NCI-H774 (cell line): ENCODE data around the gene TVP23B.
"Not testable (repeated sequence)": the region's sequence is repeated elsewhere in the genome, so short reads cannot be mapped to it uniquely, and the experiment has no call there.

ENCODE experiments used
- DNase-seq: peaks from one replicate; lab custom pipeline; 2025; lab: John Stamatoyannopoulos, UW

Gene TVP23B

DNA sequence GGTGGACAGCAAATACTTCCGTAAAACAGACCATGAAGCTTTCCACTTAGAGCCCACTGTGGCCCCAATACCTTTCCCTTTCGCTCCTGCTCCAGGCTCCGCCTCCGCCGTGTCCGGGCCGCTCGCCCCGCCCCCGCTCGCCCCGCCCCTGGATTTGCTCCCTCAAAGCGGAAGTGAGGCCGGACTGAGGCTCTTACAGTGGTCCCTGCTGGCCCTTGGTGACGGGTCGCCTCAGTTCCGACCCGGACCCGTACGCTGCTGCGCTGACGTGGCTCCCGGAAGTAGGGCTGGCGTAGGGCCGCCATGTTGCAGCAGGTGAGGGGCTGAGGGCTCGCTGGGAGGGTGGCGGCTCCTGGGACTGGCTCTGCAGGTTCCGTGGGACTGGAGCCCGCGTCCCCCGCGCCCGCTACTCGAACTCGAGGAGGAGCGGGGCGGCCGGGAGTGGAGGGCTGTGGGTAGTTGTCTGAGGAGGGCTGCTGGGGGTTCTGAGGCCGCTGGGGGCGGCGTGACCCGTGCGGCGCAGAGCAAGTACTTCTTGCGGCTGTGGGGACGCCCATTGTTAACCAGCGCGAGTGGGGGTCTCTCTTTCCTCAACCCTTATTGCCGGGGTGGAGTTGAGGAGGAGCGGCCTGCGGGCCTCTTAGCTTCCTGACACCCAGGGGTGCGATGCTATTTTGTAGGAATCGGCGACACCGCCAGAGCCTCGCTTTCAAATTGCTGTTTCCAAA, at the start of gene TVP23B:
Gene TVP23B, plus strand, starts transcription at position 193 of the 728 bp plus-strand sequence. Its CDS starts 111 bp downstream, at position 304.
- DNase-seq, result peak; percentile 75

DNA sequence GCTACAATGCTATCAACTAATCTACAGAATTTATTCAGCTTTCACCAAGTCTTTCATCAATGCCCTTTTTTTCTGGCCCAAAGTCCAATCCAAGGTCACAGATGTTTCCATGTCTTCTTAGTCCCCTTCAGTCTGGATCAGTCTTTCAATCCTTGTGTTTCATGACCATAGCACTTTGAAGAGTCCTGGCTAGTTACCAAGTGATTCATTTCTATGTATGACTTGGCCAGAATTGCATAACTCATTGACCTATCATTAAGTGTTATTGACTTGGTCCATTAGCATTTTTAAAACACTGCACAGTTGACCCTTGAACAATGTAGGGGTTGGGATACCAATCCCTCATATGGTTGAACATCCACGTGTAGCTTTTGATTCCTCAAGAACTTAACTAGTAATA, 48.5 kb upstream of the TVP23B start:
- not testable (repeated sequence) for DNase-seq

DNA sequence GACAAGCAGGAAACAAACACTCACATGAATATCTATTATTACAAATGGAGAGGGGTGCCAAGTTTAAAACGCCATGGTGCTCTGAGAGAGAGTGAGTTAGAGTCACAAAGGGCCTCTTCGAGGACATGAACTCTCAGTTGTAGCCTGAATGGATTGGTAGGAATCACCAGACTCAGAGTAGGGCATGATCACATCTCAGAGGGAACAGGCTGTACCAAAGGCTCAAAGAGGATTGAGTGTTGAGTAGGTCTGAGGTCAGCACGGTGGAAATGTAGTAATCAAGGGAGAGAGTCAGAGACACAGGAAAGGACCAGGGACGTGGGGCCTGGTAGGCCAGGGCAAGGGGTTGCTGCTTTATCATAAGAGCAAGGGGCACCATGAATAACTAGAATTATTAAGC, 47.6 kb upstream of the TVP23B start:
- DNase-seq, result not testable (repeated sequence)

DNA sequence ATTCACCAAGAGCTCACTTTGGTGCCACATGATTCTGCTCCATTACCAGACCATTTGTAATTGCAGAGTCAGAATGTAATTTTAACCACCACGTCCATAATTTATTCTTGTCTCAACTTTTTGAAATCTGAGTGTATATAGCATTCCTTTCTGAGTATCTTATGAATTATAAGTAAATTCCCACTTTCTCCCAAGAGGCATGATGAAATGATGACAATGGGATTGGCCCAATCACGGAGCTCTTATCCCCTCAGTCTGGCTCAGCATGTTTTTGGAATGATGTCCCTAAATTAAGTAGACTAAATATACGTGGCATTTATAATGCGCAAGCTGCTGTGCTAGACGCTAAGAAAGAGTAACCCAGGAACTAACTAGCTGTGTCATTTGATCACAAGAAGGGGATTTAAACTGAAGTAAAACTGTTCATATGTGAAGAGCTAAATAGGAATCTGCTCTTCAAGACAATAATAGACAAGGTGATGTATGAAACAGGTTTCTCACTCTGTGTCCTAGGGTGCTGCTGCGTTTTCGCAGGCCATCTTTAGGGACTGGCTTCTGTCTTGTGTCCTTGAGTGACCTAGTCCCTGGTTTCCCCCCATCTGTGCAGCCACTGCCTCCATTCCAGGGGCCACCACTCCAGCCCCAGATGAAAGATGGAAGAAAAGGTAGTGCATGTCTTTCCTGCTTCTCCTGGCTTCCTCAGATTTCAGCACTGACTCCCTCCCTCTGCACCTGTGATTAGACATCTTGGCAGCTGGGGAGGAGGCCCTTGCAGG, 41.2 kb upstream of the TVP23B start:
- DNase-seq, result not testable (repeated sequence)

DNA sequence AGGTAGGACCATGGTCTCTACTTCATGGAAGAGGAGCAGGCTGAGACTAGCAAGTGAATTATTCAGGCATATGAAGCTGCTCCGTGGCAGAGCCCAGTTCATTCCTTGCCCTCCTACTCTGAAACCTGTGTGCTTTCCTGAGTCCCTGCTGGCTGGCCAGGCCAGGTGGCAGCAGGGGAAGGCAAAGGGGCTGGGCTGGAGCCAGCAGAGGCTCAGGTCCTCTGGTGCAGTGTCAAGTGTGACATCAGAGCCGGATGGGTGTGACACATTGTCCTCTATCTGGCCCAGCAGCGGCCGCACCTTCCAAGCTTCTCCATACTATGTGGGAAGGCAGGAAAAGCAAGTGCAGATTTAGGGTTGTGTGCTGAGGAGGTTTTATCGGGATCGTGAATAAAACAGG, 39.8 kb upstream of the TVP23B start:
- not testable (repeated sequence) for DNase-seq

DNA sequence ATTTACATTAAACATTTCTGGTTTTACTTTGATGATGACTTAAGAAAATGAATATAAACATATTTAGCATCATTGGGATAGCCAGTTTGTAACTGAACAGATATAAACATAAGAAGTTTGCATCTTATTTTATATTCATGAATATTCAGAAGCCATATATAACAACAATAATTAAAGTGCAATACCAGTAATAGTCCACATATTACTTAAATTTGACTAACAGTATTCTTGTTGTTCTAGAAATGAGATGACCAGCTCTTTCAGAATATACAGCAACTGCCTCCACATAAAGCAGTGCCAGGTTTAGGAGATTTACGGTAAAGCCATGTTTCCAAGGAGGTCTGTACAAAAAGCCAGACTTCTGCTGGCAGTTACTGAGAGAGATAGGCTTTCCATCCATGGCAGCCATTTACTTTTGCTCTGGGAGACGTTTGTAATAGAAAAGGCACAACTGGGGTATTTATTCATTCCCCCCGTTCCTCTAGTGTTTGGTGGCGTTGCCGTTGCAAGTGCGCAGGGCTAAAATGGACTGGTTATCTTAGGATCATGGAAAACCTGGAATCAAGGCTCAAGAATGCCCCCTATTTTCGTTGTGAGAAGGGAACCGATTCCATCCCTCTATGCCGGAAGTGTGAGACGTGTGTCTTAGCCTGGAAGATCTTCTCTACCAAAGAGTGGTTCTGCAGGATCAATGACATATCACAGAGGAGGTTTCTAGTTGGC, 37.1 kb upstream of the TVP23B start, which contains the start of gene FBXW10:
Gene FBXW10, plus strand, starts transcription at position 356 of the 723 bp plus-strand sequence. Its CDS starts 191 bp downstream, at position 547.
- not testable (repeated sequence) for DNase-seq

DNA sequence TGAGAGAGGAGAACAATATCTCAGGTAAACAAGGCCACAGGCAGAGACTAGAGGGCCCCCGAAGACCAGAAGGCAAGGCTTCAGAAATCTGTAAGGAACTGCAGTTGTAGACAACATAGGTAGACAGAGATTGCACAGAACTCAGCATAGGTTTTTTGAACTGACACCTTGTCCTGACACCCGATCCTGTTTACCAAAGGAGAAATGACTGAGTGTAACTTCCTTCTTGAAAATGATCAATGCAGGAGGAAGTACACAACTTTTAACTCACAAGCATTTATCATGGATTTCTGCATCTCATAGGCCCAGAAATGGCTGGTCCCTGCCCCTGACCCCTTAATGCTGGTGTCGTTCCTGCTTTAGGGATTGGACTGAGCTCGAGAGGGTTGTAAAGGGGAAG, 36.3 kb upstream of the TVP23B start:
- DNase-seq, result not testable (repeated sequence)

DNA sequence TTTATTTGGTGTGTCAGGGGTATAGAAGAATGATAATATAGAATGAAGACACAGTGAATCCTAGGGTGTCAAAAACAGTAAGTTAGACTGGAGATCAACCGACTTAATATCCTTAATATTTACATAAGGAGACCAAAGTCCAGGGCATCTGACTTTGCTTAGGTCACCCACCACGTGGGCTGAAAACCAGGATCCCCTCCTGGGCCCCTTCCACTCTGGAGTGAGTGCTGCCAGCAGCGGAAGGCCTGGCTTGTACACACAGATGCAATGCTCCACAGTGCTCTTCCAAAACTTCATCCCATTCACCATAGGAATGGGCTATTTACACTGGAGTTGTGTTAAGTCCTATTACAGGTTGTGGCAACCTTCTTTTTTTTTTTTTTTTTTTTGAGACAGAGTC, 34.4 kb upstream of the TVP23B start:
- DNase-seq, result not testable (repeated sequence)

DNA sequence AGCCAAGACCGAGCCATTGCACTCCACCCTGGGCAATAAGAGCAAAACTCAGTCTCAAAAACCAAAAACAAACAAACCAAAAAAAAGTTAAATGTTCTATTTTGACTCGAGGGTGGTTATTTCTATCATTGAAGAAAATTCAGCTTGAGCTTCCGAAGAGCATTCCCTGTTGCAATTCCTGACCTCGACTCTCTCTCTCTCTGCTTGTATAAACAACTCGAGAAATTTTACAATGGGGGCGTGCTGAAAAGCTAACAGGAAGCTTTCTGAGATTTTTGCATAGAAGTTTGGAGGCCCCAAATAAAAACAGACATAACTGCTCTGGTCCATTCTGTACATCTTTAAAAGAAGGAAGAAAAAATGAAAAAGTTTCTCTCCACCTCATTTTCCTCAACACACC, 33.5 kb upstream of the TVP23B start:
- not testable (repeated sequence) for DNase-seq

DNA sequence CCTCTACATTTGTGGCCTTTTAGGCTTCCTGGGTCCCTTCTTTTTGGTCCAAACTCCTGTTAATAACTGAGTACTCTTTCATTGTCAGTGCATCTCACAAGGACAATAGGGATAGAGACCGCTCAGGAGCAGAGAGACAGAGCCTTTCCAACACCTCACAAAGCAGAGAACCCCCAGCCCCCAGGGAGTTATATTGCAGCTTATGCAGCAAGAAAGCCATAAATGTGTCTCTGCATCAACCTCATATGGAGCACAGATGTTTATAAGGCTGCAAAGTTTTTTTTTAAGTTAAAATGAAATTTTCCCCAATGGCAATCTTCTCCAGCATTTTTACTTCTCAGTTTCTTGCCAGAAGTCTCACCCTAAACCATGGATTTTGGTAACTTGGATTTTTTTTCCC, 30.7 kb upstream of the TVP23B start:
- DNase-seq, result not testable (repeated sequence)

DNA sequence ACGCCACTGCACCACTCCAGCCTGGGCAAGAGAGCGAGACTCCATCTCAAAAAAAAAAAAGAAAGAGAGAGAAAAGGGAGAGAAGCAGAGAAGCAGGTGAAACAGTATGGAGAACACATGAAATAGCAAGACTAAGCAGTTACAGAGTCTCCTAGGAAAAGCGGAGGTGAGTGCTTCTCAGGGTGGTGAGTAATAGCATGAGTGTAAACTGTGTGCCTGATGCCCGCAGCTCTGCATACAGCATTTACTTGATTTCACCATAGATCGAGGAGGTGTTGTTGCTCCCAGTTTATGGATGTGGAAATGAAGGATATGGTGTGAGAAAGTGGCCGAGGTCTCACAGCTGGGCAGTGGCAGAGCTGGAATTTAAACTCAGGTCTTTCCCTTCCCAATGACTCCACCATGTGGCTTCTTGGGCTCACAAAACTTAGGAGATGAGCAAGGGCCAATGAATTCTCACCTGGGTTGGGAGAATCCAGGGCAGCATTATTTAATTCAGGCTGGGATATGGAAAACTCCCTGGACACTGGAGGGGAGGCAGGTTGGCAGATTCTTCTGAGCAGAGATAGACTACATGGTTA, 27.1 kb upstream of the TVP23B start:
- DNase-seq, result not testable (repeated sequence)

DNA sequence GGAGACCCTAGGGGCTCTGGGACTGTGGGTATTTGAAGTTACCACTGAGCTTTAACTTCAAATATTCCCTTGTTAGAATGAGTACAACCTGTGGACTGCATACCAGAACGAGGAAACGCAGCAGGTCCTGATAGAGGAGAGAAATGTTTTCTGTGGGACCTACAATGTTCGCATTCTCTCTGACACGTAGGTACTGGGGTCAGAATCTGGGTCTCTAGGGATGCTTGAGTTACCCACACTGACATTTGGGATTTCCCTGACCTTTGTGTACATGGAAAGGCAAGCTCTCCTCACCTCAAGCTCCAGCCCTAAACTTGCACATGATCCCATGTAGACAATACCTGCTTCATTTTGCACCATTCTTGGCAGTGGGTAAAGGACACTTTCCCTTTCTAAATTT, 25.0 kb upstream of the TVP23B start:
- DNase-seq, result not testable (repeated sequence)

DNA sequence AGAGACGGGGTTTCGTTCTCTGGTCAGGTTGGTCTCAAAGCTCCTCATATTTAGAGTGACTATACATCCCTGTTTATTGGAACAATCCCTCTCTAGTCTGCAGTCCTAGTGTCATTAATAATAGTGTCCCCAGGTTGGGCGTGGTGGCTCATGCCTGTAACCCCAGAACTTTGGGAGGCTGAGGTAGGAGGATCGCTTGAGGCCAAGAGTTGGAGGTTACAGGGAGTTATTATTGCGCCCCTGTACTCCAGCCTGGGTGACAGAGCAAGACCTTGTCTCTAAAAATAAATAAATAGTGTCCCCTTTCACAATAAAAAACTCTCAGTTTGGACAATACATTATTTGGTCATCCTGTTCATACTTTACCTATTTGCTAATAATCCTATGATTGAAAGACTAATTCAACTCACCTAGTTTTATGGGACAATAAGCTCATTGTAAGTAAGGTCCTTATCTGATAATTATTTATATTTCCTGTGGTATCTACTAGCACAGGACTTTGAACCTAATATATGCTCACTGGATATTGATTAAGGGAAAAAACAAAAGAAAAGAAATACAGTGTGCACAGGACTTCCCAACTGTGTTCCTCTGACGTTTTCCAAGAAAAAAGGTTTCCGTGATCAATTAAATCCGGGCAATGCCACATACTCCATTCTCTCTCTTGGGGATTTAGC, 23.5 kb upstream of the TVP23B start:
- DNase-seq, result not testable (repeated sequence)

DNA sequence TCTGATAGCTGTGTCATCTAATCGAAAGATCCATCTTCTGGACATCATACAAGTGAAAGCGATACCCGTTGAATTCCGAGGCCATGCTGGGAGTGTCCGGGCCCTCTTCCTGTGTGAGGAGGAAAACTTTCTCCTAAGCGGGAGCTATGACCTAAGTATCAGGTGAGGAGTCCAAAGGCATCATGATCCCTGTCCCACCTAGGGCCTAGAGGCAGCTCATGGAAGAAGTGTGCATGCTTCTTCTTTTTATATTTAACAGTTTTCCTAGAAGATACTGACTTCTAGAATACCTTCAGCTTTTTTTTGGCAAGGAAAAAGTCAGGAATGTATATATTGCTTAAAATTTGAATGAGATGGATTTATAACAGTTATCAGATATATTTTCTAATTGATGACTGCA, 22.6 kb upstream of the TVP23B start:
- not testable (repeated sequence) for DNase-seq

DNA sequence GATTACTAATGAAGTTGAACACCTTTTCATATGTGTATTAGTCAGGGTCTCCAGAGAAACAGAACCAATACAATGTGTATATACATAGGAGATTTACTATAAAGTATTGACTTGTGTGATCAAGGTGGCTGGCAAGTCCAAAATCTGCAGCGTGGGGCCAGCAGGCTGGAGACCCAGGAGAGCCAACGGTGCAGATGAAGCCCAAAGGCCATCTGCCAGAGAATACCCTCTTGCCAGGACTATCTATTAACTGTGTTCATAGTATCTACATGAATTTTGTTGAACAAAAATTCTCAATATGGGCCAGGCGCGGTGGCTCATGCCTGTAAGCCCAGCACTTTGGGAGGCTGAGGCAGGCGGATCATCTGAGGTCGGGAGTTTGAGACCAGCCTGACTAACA, 20.8 kb upstream of the TVP23B start:
- DNase-seq, result not testable (repeated sequence)

DNA sequence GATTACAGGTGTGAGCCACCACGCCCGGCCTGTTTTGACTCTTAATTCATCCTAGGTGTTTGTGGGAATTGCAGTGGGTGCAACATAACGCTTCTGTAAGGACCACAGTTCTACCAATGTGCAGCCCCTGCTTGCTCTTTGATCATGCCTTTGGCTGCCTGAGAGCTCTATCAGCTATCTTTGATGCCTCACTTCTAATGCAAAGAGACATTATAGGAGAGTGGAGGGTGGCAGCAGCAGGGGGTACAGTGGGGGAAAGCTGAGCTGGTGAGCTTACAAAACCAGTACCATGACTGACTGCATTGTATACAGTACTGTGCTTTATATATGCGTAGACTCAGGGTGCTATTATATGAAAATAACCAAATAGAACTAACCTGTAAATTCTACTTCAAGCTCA, 10.4 kb upstream of the TVP23B start:
- DNase-seq, result not testable (repeated sequence)

DNA sequence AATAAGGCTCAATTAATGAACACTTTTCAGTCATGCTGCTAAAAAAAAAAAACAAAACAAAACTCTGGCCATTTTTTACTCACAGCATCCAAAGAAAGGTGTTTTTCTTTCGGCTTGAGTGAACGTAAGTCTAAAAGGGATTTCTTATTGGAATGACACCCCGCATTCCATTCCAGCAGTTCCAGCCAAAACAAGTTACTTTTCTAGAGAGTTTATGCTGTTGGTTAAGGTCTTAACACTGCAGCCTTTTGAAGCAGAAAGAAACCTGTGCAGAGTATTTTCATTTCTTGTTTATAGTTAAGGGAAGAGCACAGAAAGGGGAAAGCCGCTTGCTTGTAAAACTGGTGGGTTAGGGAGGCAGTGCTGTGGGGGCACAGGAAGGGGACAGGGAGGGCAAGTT, 9.9 kb upstream of the TVP23B start:
- not testable (repeated sequence) for DNase-seq

DNA sequence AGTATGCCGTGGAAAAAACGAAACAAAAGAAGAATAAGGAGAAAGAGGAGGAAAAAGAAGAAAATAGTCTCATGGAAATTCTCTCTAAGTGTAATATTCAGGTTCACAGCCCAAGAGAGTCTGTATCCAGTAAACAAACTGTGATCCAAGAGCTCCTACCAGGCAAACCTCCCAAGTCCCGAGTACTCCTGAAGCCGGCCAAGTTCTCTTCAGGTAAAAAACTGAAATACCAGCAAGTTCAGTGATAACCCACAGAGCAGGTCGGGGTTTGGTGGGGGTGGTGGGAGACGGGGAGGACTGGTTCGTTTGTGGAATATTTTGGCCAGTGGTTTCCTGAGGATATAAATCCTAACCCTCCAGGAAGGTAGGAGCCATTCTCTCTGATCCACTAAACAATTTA, 8.5 kb upstream of the TVP23B start:
- no peak for DNase-seq

DNA sequence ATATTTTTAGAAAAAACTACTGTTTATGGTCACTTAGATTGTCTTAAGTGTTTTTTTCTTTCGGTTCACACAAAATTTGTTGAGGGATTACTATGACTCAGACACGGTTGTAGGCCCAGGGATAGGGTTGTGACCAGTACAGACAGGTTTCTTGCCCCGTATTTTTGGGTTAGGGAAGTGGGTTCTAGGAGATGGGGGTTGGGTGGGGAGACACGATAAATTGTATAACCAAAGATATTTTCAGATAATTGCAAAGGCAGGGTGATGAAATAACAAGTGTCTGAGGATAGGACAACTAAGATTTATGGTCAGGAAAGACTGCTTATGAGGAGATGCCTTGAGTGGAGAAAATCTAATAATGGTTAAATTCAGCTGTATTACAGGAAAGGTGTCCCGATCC, 822 bp downstream of the TVP23B start:
- not testable (repeated sequence) for DNase-seq

DNA sequence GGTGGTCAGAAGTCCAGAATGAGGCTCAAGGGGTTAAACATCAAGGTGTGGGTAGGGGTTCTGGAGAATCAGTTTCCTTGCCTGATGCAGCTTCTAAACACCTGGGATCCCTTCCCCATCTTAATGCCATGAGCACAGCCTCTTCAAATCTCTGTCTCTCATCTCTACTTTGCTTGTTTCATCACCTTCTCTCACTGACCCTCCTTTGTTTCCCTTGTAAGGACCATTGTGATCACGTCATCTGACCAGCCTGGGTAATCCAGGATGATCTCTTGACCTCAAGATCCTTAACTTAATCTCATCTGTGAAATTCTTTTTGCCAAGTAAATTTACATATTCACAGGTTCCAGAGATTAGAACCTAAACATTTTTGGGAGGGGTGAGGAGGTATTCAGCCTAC, 5.0 kb downstream of the TVP23B start:
- not testable (repeated sequence) for DNase-seq

DNA sequence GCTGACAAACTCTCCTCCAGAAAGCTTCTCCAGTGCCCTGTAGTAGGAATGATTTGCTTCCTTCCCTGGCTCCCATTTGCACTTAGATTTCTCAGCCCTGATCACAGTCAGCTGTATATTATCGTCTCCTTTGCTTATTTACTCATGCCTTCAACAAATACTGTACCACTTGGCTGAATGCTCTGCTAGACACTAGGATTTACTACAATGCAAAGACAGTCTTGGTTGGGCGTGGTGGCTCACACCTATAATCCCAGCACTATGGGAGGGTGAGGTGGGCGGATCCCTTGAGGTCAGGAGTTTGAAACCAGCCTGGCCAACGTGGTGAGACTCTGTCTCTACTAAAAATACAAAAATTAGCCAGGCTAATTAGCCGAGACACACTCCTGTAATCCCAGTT, 5.9 kb downstream of the TVP23B start:
- not testable (repeated sequence) for DNase-seq
